ENCODE results near the gene NCOA3.

NCOA3 gene

DNA sequence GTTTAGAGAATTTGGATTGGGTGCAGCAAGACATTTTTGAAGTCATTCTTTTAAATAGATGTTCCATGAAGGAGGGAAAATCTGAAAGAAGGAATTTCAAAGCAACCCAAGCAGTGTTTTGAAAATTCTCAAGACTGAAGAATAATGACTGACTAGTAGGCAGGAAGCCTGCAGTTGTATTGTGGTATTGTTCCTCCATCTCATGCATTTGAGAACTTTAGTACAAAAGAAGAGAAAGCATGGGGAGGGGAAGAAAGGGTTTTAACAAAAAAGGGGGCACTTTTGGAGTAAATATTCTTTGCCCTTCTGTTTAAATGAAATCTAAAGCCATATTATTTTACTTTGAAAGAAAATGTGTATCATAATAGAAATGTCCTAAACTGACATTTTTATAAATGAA, 6.6 kb downstream of the NCOA3 start:
- in situ Hi-C loops (cut with HindIII; ENCODE audit: low sequenced_read_pairs): no loop called here
- no peak for DNase-seq (ENCODE audit: low read depth)
- TF ChIP-seq, protein P1, sequence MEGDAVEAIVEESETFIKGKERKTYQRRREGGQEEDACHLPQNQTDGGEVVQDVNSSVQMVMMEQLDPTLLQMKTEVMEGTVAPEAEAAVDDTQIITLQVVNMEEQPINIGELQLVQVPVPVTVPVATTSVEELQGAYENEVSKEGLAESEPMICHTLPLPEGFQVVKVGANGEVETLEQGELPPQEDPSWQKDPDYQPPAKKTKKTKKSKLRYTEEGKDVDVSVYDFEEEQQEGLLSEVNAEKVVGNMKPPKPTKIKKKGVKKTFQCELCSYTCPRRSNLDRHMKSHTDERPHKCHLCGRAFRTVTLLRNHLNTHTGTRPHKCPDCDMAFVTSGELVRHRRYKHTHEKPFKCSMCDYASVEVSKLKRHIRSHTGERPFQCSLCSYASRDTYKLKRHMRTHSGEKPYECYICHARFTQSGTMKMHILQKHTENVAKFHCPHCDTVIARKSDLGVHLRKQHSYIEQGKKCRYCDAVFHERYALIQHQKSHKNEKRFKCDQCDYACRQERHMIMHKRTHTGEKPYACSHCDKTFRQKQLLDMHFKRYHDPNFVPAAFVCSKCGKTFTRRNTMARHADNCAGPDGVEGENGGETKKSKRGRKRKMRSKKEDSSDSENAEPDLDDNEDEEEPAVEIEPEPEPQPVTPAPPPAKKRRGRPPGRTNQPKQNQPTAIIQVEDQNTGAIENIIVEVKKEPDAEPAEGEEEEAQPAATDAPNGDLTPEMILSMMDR (IDR thresholded peaks at IDR 0.05; ENCODE audit: low read depth, low read length, missing control alignments): no peak
- H3K4me3 ChIP-seq (ENCODE audit: low read depth, low read length): no peak overlapping the region

DNA sequence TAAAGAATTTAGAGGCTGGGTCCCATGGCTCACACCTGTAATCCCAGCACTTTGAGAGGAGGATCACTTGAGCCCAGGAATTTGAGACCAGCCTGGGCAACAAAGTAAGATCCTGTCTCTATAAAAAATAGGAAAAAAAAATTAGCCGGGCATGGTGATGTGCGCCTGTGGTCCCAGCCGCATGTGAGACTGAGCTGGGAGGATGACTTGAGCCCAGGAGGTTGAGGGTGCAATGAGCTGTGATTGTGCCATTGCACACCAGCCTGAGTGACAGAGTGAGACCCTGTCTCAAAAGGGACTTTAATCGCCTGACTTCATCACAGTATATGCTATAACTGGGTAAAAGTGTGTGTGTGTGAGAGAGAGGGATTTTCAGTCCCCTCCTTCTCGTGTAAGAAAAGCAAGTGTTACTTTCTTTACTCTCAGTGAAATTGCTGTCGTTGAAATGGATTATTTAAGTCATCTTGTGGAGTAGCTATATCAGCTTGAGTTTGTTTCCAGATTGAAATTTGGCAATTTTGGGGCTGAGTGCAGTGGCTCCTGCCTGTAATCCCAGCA, 7.5 kb downstream of the NCOA3 start:
- DNase-seq (ENCODE audit: low read depth): no peak
- in situ Hi-C loops (cut with HindIII; ENCODE audit: low sequenced_read_pairs): no loop called here
- TF ChIP-seq, protein P1 (IDR thresholded peaks at IDR 0.05; ENCODE audit: low read depth, low read length, missing control alignments): no peak
- H3K4me3 ChIP-seq (ENCODE audit: low read depth, low read length): no peak overlapping the region

DNA sequence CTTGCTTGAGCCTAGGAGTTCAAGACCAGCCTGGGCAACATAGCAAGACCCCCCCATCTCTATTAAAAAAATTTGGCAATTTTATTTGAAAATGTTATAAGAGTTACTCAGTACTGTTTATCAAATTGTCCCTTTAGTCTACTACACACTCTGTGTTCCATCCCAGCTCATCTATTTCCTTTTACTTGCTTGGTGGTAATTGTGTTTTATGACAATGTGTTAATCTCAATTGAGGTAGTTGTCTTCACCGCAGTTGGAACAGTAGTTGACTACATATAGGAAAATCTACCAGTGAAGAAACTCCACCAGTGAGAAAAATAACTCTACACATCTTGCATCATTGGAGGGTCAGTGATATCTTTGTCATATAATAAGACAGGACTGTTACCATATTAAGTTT, 8.0 kb downstream of the NCOA3 start:
- in situ Hi-C loops (cut with HindIII; ENCODE audit: low sequenced_read_pairs): no loop called here
- TF ChIP-seq, protein P1 (IDR thresholded peaks at IDR 0.05; ENCODE audit: low read depth, low read length, missing control alignments): no peak
- H3K4me3 ChIP-seq (ENCODE audit: low read depth, low read length): no peak overlapping the region
- DNase-seq (ENCODE audit: low read depth): no peak

DNA sequence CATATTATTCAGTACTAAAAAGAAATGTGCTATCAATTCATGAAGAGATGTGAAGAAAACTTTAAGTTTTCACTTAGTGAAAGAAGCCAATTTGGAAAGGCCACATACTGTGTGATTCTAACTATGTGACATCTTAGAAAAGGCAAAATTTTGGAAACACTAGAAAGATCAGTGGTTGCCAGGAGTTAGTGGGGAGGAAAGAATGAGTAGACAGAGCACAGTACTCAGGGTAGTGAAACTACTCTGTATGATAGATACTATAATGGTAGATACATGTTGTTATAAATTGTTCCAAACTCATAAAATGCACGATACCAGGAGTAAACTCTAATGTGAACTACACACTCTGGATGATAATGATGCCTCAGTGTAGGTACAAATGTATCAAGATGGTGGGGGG, 14.2 kb downstream of the NCOA3 start:
- no peak for DNase-seq (ENCODE audit: low read depth)
- TF ChIP-seq, protein P1 (IDR thresholded peaks at IDR 0.05; ENCODE audit: low read depth, low read length, missing control alignments): no peak
- H3K4me3 ChIP-seq (ENCODE audit: low read depth, low read length): no peak overlapping the region
- in situ Hi-C loops (cut with HindIII; ENCODE audit: low sequenced_read_pairs): no loop called here

DNA sequence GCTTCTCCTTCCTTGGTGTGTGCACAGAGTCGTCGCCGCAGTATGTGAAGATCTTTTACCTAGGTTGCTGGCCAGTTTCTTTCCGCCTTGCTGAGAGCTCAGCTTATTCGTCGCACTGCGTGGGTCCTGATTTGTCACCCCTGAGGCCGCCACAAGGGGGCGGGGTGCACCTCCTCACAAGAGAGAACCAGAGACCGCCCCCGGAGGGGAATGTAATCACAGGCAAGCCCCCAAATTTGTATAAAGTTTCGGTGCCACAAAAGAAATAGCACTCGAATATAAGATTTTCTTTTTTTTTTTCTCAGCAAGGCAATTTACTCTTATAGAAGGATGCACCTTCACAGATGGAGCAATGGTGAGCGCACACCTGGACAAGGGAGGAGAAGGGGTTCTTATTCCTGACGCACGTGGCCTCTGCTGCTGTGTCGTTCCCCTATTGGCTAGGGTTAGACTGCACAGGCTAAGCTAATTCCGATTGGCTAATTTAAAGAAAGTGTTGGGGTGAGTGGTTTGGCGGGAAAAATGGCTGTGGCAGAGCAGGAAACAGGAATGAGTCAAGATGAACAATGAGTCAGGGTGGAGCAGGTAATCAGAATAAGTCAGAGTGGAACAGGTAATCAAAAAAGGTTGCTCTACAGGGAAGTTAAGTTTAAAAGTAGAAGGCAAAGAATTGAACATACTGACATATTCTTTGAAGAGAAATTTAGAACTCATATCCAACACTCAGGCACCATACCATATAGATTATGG, 19.5 kb downstream of the NCOA3 start:
- in situ Hi-C loops (cut with HindIII; ENCODE audit: low sequenced_read_pairs): no loop called here

DNA sequence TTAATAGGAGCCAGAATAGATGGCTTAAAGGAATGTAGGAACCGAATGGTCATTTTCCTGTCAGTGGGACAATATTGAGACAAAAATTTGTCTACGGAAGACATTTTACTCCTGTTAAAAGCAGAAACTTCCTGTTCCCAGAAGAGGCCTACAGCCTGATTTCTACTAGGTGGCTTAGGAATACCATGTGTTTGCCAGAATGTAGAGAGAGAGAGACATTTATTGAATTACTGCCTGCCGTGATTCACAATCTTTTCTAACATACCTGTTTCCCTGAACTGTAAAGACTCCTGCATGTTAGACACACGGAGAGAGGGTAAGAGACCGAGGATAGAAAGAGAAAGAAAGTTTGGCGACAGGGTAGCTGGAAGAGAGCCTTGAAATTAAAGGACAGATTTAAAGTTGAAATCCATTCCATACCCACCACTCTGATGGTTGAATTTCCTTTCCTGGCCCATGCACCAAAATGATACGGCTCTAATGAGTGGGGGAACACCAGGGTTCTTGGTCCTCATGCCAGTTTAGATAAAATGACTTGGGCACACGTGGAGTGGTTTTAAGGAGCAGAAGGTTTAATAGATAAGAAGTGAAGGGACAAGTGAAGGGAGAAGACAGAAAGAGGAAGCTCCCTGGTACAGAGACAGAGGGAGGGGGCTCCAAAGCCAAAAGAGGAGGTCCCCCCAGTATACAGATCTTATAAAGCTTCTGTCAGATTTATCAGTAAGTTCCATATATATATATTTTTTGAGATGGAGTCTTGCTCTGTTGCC, 22.5 kb downstream of the NCOA3 start:
- in situ Hi-C loops (cut with HindIII; ENCODE audit: low sequenced_read_pairs): no loop called here
- TF ChIP-seq, protein P1 (IDR thresholded peaks at IDR 0.05; ENCODE audit: low read depth, low read length, missing control alignments): no peak
- H3K4me3 ChIP-seq (ENCODE audit: low read depth, low read length): no peak overlapping the region
- no peak for DNase-seq (ENCODE audit: low read depth)

More for the DNA sequence above, 19.5 kb downstream of the NCOA3 start:
- DNase-seq (ENCODE audit: low read depth): no peak
- H3K4me3 ChIP-seq (ENCODE audit: low read depth, low read length): no peak overlapping the region
- TF ChIP-seq, protein P1 (IDR thresholded peaks at IDR 0.05; ENCODE audit: low read depth, low read length, missing control alignments): peak; percentile 10
